Right cardiac atrium (tissue), 5 donors: ENCODE measurements around the gene PHF21A. TPM values are rescaled to one million over a fixed set of nuclear protein-coding genes. Genes with fewer than 3 reads are reported as not detected.
A peak's percentile ranks its signal among the peaks of the same experiment; 100 is the strongest.

Source experiments
- ATAC-seq, 2 donors: fragments of 200-7000 bp; cut with Tn5 transposase; one replicate each; pipeline versions ENCODE4 v1.8.0 to v1.9.1; 2020; ENCODE audit warnings: moderate library complexity in 2 of 2, mild to moderate bottlenecking in 1 of 2
- DNase-seq, 3 donors: peaks; one replicate each; pipeline ENCODE4 v3.0.0-alpha.2; 2020
- H3K27ac ChIP-seq: one replicate; pipeline ENCODE4 v1.5.1; 2013; ENCODE audit warnings: mild to moderate bottlenecking, low read length, control low read depth, moderate library complexity
- H3K27me3 ChIP-seq: one replicate; pipeline ENCODE4 v1.6.1; 2013; ENCODE audit not compliant: control insufficient read depth, insufficient read depth
- H3K4me1 ChIP-seq: one replicate; pipeline ENCODE4 v1.6.1; 2013; ENCODE audit warnings: low read length; ENCODE audit not compliant: control insufficient read depth, insufficient read depth
- H3K4me3 ChIP-seq: one replicate; pipeline ENCODE4 v1.5.1; 2013; ENCODE audit warnings: low read length, control low read depth
- H3K9me3 ChIP-seq: one replicate; pipeline ENCODE4 v1.6.1; 2013; ENCODE audit warnings: low read length; ENCODE audit not compliant: control insufficient read depth
- WGBS: extraction: QIAGEN DNeasy Blood & Tissue Kit; methylation state at CpG from one replicate; pipeline ENCODE4 v1.1.7; 2013; 5-methylcytosine and 5-hydroxymethylcytosine counted together
- intact Hi-C, 4 donors: fragments of 100-400 bp; cut with DNase I; formaldehyde crosslinking; loops; one replicate each; pipeline versions ENCODE4 v1.11.0 to v1.14.0; 2022 to 2023
- polyA plus RNA-seq: library from polyadenylated mRNA; stranded (reverse); fragments of 200-250 nt; gene quantifications from one replicate; pipeline ENCODE4 v1.2.3, GENCODE V29; 2013
- total RNA-seq, 4 donors: library from RNA; stranded (reverse); fragmentation: NEBNext Ultra II Directional; extraction: Animal tissue kit (Norgen Biotek cat#: 25700); gene quantifications; one replicate each; pipeline ENCODE4 v1.2.1, GENCODE V29; 2021
- donor health status: healthy with polysubstance abuse.
- donor health status: DM: no; HTN: yes; CAD: no.
- donor health status: DM: no; HTN: no; CAD: no.
- donor health status: DM: no; HTN: yes; CAD: no; lungs with severe emphysema.
- donor health status: DM: yes; HTN: yes; CAD: no.

Gene PHF21A
- total and polyA plus RNA-seq, 5 donors = 23.6 to 57.3 (median 51.7) TPM

- Histone ChIP-seq H3K4me1 (no peaks in the 10 kb centered on the region), H3K4me3 (no peak overlapping the region), H3K27me3 (no peaks in the 10 kb centered on the region), H3K27ac (no peak overlapping the region), H3K9me3 (no peaks in the 10 kb centered on the region)
- 94% methylated on average over 27 of the region's 27 CpGs for WGBS
- ATAC-seq = no peak
- intact Hi-C loops = no loop called here
- peak in 2 of 3 donors; percentile 43 to 45 for DNase-seq
Observed at GRCh38 chr11:45927684-45928413, 193.4 kb downstream of the PHF21A start.

GRCh38 chr11:45927332-45927683, 193.9 kb downstream of the PHF21A start:
- Histone ChIP-seq H3K27ac (no peak overlapping the region), H3K27me3 (no peaks in the 10 kb centered on the region), H3K9me3 (no peaks in the 10 kb centered on the region), H3K4me3 (no peak overlapping the region), H3K4me1 (no peaks in the 10 kb centered on the region)
- intact Hi-C loops = no loop called here
- WGBS = 75% methylated on average over 15 of the region's 15 CpGs
- peak in 1 of 3 donors; percentile 40 for DNase-seq
- ATAC-seq = no peak

- DNase-seq (peak in 1 of 3 donors; percentile 36), ATAC-seq (no peak)
- no peaks in the 10 kb centered on the region for H3K9me3 ChIP-seq
- H3K27me3 ChIP-seq = no peaks in the 10 kb centered on the region
- H3K4me1 ChIP-seq = no peaks in the 10 kb centered on the region
- no peak overlapping the region for H3K4me3 ChIP-seq
- WGBS = 83% methylated on average over 12 of the region's 12 CpGs
- H3K27ac ChIP-seq = no peak overlapping the region
- intact Hi-C loops = no loop called here
Observed at GRCh38 chr11:45926536-45927331, 194.5 kb downstream of the PHF21A start.

GRCh38 chr11:45926001-45926401, 195.3 kb downstream of the PHF21A start:
- ATAC-seq (no peak), DNase-seq (peak in 1 of 3 donors; percentile 40)
- no peak overlapping the region for H3K4me3 ChIP-seq
- no peaks in the 10 kb centered on the region for H3K9me3 ChIP-seq
- no peaks in the 10 kb centered on the region for H3K27me3 ChIP-seq
- no peaks in the 10 kb centered on the region for H3K4me1 ChIP-seq
- no peak overlapping the region for H3K27ac ChIP-seq
- intact Hi-C loops = no loop called here
- WGBS = 40% methylated on average over 12 of the region's 12 CpGs

GRCh38 chr11:45925550-45925949, 195.7 kb downstream of the PHF21A start:
- 80% methylated on average over 3 of the region's 3 CpGs for WGBS
- intact Hi-C loops = no loop called here
- no peak for DNase-seq
- Histone ChIP-seq H3K9me3 (no peaks in the 10 kb centered on the region), H3K4me1 (no peaks in the 10 kb centered on the region), H3K27ac (no peak overlapping the region), H3K4me3 (no peak overlapping the region), H3K27me3 (no peaks in the 10 kb centered on the region)
- no peak for ATAC-seq

- Histone ChIP-seq H3K4me3 (no peak overlapping the region), H3K27me3 (no peaks in the 10 kb centered on the region), H3K9me3 (no peaks in the 10 kb centered on the region), H3K27ac (no peak overlapping the region), H3K4me1 (no peaks in the 10 kb centered on the region)
- WGBS = 89% methylated on average over 6 of the region's 6 CpGs
- ATAC-seq (no peak), DNase-seq (no peak)
- intact Hi-C loops = no loop called here
Observed at GRCh38 chr11:45924927-45925326, 196.3 kb downstream of the PHF21A start.

- no peak overlapping the region for H3K27ac ChIP-seq
- intact Hi-C loops = no loop called here
- no peak overlapping the region for H3K4me3 ChIP-seq
- WGBS = 79% methylated on average over 22 of the region's 22 CpGs
- no peaks in the 10 kb centered on the region for H3K9me3 ChIP-seq
- H3K27me3 ChIP-seq = no peaks in the 10 kb centered on the region
- ATAC-seq = no peak
- peak in 2 of 3 donors; percentile 32 to 41 for DNase-seq
- no peaks in the 10 kb centered on the region for H3K4me1 ChIP-seq
Observed at GRCh38 chr11:45924036-45924915, 197.0 kb downstream of the PHF21A start.

GRCh38 chr11:45922425-45923082, 198.7 kb downstream of the PHF21A start, which contains the start of gene LARGE2:
Gene LARGE2 (plus strand): TSS chr11:45922656. CDS start chr11:45922883, 227 bp downstream.
- 2% methylated on average over 73 of the region's 73 CpGs for WGBS
- intact Hi-C loops = no loop called here
- no peak within 1 kb of the TSS for H3K27ac ChIP-seq
- no peaks in the 10 kb centered on the region for H3K27me3 ChIP-seq
- H3K4me1 ChIP-seq = no peaks in the 10 kb centered on the region
- DNase-seq (peak in 2 of 3 donors; percentile 61 to 63), ATAC-seq (no peak)
- peak within 1 kb of the TSS; percentile 44 for H3K4me3 ChIP-seq
- no peaks in the 10 kb centered on the region for H3K9me3 ChIP-seq

GRCh38 chr11:45921561-45922424, 199.5 kb downstream of the PHF21A start:
- H3K9me3 ChIP-seq = no peaks in the 10 kb centered on the region
- H3K27ac ChIP-seq = no peak overlapping the region
- WGBS = 31% methylated on average over 54 of the region's 54 CpGs
- H3K4me3 ChIP-seq = peak overlapping the region; percentile 44
- intact Hi-C loops = no loop called here
- no peaks in the 10 kb centered on the region for H3K27me3 ChIP-seq
- no peak for ATAC-seq
- DNase-seq = peak in 2 of 3 donors; percentile 62 to 66
- no peaks in the 10 kb centered on the region for H3K4me1 ChIP-seq
